CD4-positive, alpha-beta T cell treated with Interleukin-15 for 1 hour (primary cell): ENCODE results near the gene APRT.

Experiments
- DNase-seq: peaks from one replicate; pipeline ENCODE4 v3.0.0-alpha.2; 2020

APRT gene, protein sequence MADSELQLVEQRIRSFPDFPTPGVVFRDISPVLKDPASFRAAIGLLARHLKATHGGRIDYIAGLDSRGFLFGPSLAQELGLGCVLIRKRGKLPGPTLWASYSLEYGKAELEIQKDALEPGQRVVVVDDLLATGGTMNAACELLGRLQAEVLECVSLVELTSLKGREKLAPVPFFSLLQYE

GRCh38 chr16:88811769-88812512 lies at the start of gene APRT:
APRT (minus strand) TSS chr16:88811928; CDS start chr16:88811899, 29 bp downstream.
- DNase-seq = peak; percentile 94

DNA sequence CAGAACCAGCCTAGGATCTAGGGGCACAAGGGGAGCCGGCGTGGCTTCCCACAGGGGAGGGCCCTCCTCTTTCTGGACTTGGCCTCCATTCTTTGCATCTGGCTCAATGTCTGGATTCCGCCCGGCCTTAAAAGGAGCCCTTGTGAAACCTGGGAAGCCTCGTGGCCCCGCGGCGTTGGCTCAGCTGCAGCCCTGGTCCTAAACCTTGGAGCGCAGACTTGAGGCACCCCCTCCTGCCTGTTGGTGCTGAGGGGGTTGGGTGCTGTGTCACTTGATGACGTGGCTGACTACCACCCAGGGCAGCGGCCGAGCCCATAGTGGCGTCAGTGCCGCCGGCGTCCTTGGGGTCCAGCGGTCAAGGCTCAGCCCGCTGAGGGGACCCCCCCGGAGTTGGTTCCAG lies 49.6 kb upstream of the APRT start:
- DNase-seq = no peak

DNA sequence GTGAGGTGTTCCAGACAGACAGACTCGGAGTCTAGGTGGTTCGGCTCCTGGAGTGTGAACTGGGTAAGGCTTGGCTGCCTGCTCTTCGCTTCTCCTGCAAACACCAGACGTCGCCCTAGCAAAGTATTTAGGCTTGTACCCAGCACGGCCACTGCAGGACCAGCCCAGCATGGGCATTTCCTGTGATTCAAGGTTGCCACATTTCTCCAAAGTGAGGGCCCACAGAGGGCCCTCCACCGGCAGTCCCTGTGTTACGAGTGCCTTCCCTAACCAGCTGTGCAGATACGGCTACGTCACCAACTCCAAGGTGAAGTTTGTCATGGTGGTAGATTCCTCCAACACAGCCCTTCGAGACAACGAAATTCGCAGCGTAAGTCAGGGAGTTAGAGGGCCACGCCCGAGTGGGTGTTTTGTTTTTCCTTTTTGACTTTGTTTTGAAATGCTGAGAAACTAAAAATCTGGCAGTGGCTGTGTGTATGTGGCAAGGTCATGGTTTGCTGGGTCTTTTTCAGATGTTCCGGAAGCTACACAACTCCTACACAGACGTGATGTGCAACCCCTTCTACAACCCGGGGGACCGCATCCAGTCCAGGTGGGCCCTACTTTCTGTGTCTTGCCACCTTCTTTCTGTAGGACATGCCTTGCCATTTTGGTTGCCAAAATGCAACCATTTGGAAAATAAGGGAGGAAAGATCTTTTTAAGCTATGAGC lies 47.8 kb upstream of the APRT start:
- DNase-seq = no peak

DNA sequence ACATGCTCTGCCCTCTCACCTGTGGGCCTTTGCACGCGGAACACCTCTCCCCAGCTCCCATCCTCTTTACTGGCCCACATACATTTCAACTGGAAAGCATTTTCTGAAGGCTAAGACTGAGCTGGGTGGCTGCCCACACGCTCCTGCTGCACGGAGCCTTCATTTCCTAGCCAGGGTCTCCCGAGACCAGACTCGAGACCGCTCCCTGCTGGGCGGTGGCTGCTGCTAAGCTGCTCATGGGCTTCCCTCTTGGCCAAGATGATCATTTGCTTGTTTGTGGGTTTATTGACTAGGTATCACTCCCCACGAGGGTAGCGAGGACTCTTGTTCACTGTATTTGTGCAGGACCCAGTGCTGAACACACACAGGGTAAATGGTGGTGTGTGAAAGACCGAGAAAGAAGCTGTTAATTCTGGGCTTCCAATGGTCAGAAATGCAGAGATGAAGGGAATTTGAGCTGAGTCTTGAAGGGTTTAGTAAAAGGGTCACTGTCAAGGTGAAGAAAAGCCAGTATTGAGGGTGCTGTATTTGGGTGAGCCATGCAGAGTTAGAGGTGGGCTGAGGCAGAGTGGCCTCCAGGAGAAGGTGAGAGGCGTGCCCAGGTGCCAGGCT lies 46.1 kb upstream of the APRT start:
- peak; percentile 75 for DNase-seq

DNA sequence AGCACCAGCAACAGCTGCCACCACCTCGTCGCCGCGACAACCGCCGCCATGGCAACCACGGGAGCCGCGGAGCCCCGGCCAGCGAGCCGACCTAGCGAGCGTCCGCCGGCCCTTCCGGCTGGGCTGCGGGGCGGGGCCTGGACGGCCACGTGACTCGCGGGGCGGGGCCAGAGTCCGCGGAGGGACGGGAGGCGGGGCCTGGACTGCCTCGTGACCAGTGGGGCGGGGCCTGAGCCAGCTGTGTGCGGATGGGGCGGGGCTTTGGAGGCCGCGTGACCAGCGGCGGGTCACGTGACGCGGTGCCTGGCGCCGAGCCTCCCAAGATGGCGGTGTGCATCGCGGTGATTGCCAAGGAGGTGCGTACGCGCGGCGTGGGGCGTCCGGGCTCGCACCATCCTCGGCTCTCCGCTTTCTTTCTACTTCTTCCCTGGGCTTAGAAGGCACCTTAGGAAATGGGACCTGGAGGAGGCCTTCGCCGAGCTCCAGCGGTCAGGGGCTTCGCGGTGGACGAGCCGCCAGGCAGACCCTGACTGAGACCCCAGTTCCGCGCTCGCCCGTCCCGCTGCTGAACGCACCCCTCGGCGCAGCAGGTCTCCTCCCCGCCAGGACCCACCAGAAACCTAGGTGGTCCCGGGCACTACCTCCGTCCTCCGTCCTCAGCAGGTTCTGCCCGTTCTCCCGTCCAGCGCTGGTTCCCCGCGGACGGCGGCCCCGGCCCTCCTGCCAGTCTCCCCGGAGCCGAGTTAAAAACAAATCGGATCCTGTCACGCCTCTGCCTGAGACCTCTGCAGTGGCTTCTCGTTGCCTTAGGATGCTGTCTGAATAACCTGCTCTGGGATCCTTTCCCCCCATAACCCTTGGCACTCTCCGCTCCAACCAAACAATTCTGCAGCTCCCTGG lies 45.4 kb upstream of the APRT start, which contains the start of the genes GALNS and TRAPPC2L:
Gene GALNS (minus strand): TSS at position 120 of the 900 bp plus-strand sequence. CDS start 70 bp downstream, at position 50.
Gene TRAPPC2L (plus strand): TSS at position 300 of the 900 bp plus-strand sequence. CDS start 24 bp downstream, at position 324.
- DNase-seq = peak; percentile 97

DNA sequence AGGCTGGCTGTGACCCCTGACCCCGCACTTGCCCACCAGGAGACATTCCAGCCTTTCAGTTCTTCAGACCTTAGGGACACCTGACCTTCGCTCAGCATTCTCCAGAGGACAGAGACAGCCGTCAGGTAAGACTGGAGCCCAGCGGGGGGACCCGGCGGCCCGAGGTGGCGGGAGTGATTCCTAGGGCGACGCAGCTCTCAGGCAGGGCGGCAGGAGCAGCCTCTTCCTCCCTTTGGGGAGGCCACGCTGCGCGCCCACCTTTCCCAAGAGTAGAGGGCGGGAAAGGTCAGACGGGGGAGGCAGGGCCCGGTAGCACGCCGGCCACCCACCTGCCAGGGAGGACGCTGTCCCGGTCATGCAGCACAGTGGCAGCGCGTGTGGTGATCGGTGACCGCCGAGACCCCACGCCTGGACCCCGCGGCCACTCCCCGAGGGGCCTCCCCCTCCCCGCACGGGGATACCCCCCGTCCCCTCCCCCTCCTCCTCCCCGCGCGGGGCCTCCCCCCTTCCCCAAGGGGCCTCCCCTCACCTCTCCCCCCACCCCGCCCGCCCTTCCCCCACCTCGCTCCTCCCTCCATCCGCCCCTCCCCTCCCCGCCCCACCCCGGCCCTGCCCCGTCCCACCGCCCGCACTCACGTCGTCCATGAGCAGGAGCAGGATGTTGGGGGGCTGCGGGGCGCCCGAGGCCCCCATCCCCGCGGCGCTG lies 44.5 kb upstream of the APRT start:
- DNase-seq = no peak

DNA sequence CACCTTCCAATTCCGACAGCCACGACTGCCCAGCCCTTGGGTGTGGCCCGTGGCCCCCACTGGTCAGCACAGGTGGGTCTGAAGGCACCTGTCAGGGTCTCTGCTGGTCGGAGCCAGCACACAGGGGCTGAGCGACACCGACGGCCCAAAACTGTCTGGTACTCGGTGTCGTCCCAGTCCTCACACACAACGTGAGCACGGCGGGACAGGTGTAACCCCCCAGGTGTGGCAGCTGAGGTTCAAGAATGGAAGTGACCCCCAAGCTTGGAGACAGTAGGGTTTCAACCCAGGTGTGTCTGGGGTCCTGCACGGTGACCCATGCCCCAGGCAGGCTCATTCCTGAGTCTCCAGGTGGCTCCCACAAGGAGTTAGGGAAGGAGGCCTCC lies 44.0 kb upstream of the APRT start:
- no peak for DNase-seq

GRCh38 chr16:88855176-88855575 lies 43.4 kb upstream of the APRT start:
- DNase-seq = no peak

GRCh38 chr16:88854306-88855111 lies 42.8 kb upstream of the APRT start:
- peak; percentile 64 for DNase-seq

DNA sequence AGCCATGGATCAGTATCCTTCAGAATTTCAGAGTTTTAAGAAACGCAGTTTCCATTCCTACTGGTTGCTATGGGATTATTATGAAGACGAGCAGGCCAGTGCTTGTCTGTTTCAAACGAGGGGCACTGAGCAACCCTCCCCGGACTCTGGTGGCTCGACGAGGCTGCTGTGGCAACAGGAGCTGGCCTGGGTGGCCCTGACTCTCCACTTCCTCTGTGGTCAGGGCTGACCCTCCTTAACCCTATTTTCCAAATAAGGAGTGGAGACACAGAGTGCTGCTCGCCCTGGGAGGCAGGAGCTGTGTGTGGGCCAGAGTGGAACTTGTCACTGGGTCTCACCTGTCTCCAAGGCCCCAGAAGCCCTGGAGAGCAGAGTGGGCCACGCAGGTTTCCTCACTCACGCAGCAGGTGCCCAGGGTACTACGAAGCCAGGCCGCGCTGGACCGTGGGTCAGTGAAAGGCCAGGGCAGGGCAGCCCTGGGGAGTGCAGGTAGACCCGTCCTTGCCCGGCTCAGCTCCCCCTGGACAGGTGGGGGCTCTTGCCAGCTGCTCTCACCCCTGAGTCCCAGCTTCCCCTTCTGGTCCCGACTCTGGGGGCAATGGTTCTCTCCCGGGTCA lies 41.7 kb upstream of the APRT start:
- no peak for DNase-seq

GRCh38 chr16:88851616-88852015 lies 39.9 kb upstream of the APRT start:
- DNase-seq = no peak

DNA sequence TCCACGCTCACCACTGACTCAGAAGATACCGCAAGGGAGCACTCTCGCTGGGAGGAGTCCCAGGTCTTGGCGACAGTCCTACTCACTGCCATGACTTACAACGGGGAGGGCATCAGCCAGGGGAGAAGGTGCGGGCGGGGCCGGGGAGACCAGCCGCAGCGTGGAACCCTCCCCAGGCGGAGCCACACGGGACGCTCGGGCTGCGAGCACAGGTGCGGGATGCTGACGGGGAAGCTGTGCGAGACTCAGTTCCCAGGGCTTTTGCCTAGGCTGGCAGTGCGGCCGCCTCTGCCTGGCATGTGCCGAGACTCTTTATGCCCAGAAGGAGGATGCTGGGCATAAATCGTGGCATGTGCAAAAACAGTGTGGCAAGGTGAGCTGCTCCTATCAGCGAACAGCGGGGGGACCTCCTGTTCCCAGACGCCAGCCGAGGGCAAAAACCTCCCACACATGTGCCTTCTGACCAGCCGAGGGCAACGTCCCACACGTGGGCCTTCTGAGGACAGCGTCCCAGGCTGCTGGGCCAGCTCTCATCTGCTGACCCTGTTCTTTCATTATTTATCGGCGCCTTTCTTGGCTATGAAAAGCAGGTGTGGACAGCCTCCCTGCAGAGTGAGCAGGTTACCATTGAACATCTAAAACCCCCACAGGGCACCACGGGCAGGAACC lies 38.9 kb upstream of the APRT start:
- no peak for DNase-seq

GRCh38 chr16:88848557-88848956 lies 36.8 kb upstream of the APRT start:
- no peak for DNase-seq

DNA sequence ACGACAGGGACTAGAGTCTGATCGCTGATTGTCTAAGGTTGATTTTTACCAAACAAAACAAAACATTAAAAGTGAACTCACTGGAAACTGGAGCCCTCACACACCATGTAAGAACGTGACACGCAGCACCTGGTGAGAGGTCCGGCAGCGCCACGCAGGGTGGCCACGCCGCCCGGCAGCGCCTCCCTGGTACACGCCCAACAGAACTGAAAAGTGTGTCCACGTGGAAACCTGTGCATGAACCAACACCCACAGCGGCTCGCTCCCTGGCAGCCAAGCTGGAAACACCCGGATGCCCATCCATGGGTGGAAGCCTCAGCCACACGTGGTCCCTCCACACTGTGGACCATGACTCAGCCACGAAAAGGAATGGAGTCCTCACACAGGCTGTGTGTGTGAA lies 35.9 kb upstream of the APRT start:
- DNase-seq = no peak

GRCh38 chr16:88846088-88846487 lies 34.4 kb upstream of the APRT start:
- no peak for DNase-seq

GRCh38 chr16:88844419-88845036 lies 32.8 kb upstream of the APRT start:
- DNase-seq = no peak

- no peak for DNase-seq
Measured at GRCh38 chr16:88843256-88843655, 31.5 kb upstream of the APRT start.

DNA sequence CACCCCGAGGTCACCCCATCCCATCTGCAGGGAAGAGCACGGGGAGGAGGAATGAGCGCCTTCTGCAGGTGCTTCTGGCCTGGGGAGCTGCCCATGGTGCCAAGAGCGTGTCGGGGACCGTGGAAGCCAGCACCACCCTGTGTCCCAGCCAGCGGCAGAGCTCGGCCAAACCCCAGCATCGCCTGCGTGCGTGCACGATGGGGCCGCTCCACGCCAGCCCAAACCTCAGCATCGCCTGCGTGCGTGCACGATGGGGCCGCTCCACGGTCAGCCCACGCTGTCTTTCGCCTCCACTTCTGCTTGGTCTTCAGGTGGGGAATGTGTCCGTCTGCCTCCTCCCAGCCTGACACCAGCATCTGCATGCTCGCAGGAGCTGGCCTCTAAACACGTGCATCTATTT lies 31.1 kb upstream of the APRT start:
- no peak for DNase-seq

DNA sequence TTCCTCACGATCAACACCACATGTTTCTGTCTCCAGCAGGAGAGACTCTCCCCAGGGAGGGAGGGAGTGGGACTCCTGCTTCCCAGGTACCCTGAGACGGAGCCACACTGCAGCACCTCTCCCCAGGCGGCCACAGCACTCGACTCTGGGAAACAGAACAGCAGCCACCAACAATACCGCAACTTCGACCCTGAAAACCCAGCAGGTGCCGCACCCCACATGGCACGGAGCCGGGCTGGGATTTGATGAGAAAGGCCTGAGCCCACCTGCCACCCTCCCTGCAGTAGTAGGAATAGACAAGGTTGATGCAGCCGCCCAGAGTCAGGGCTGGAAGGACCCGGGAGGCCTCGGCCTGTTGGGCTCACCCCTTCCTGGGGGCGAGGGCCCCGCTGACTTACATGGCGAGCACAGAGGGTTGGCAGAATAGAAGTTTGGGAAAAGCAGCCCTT lies 30.6 kb upstream of the APRT start:
- DNase-seq = no peak
